ENCODE data around the gene MSMB. TPM values are rescaled to one million over a fixed set of nuclear protein-coding genes. Genes with fewer than 3 reads are reported as not detected.

Gene MSMB, protein sequence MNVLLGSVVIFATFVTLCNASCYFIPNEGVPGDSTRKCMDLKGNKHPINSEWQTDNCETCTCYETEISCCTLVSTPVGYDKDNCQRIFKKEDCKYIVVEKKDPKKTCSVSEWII
- total RNA-seq (2021; fragmentation: NEBNext Ultra II Directional; extraction: Animal tissue kit (Norgen Biotek cat#: 25700)), result not detected in 2 replicates
- polyA plus RNA-seq (2011; rRNA removed), result not detected in 2 replicates
- polyA plus RNA-seq (2011; cell fraction: cytosol; rRNA removed), result not detected
- polyA plus RNA-seq (2011; cell fraction: nucleus; rRNA removed), result not detected
- not detected in 4 replicates for polyA plus RNA-seq (2012, experiment 1 of 2)
- polyA plus RNA-seq (2012, experiment 2 of 2), result not detected
- not detected for polyA plus RNA-seq (2013, experiment 1 of 2)
- not detected for polyA plus RNA-seq (2013, experiment 2 of 2)
- polyA minus RNA-seq (2011; rRNA and poly(A)+ RNA removed), result not detected in 2 replicates
- polyA minus RNA-seq (2011; cell fraction: cytosol; rRNA and poly(A)+ RNA removed), result not detected
- not detected for polyA minus RNA-seq (2011; cell fraction: nucleus; rRNA and poly(A)+ RNA removed)
- long read RNA-seq, experiment 1, result 0 reads
- long read RNA-seq, experiment 2, result 0 reads

DNA sequence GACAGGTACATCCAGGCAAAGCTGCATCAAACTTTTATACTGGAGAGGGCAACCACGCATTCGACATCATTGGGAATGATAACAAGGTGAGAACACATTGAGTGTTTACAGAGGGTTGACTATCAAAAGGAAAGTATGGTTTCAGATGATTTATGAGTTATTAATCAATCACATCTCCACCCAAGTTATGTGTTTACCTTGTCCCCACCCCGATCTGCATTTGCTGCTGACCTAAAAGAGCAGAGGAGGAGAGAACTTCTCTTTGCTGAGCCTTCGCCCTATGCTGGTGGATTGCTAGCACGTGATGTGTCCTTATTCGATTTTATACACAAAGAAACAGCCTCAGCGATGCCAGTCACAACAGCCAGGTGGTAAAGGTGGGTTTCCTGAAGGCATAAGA is at the start of gene MSMB:
MSMB (minus strand) TSS at position 9 of the 400 bp plus-strand sequence. CDS start 32 bp downstream, outside the sequence.
- no peak within 1 kb of the TSS for H3K56ac ChIP-seq (replicated peaks; ENCODE audit: insufficient read length, low read depth, low read length)
- H2BK20ac ChIP-seq (ENCODE audit: low read length), result no peak within 1 kb of the TSS
- H2BK120ac ChIP-seq (replicated peaks; ENCODE audit: low read depth, low read length), result no peak within 1 kb of the TSS
- no peak within 1 kb of the TSS for H4K91ac ChIP-seq (replicated peaks; ENCODE audit: insufficient read length, low read length)
- H3K9ac ChIP-seq (replicated peaks in 1 of 4; ENCODE audit: extremely low read depth in 1 of 4, low read depth in 3 of 4, low read length in 3 of 4), result no peak within 1 kb of the TSS
- no peaks in the 10 kb centered on the region for H3K79me1 ChIP-seq (ENCODE audit: low read depth, low read length)
- H2BK5ac ChIP-seq (ENCODE audit: low read depth, low read length), result no peak within 1 kb of the TSS
- no peak within 1 kb of the TSS for H3K4me2 ChIP-seq (ENCODE audit: insufficient read depth in 1 of 2, low read depth in 2 of 2, low read length in 2 of 2)
- H3K4ac ChIP-seq (replicated peaks; ENCODE audit: insufficient read length, low read depth, low read length), result no peak within 1 kb of the TSS
- FAIRE-seq (no peak), DNase-seq (ENCODE audit: low read depth in 1 of 2, low spot score in 2 of 2) (no peak)
- no peaks in the 10 kb centered on the region for H3K9me3 ChIP-seq (ENCODE audit: insufficient read depth in 2 of 2, low read depth in 1 of 2, low read length in 1 of 2)
- H3K23ac ChIP-seq (ENCODE audit: insufficient read length), result no peak within 1 kb of the TSS
- no peak within 1 kb of the TSS for H3K4me3 ChIP-seq (ENCODE audit: extremely low read depth in 1 of 4, insufficient read depth in 2 of 4, low read depth in 3 of 4, low read length in 4 of 4)
- ChIA-PET CTCF (ENCODE audit: partially characterized antibody) (no interaction called here), POLR2A (ENCODE audit: partially characterized antibody) (no interaction called here)
- no peak within 1 kb of the TSS for H2AK5ac ChIP-seq (ENCODE audit: low read depth, low read length)
- no peak within 1 kb of the TSS for H2BK15ac ChIP-seq (ENCODE audit: low read length)
- H3K36me3 ChIP-seq (ENCODE audit: control insufficient read depth in 2 of 4, insufficient read depth in 4 of 4, low read length in 3 of 4), result no peaks in the 10 kb centered on the region
- no peak within 1 kb of the TSS for H4K8ac ChIP-seq (ENCODE audit: extremely low read depth, insufficient read depth, low read length)
- no peaks in the 10 kb centered on the region for H4K20me1 ChIP-seq (replicated peaks in 1 of 2; ENCODE audit: control insufficient read depth in 1 of 2, insufficient read depth in 2 of 2, low read length in 2 of 2)
- no peak within 1 kb of the TSS for H2BK12ac ChIP-seq (ENCODE audit: low read depth, low read length)
- H4K5ac ChIP-seq (ENCODE audit: insufficient read length, low read depth, low read length), result no peak within 1 kb of the TSS
- H3K27me3 ChIP-seq (replicated peaks in 1 of 4; ENCODE audit: control insufficient read depth in 3 of 4, extremely low read depth in 1 of 4, insufficient read depth in 3 of 4, low read length in 3 of 4), result no peaks in the 10 kb centered on the region
- no peak within 1 kb of the TSS for H3K27ac ChIP-seq (ENCODE audit: low read depth, low read length)
- 95% methylated on average over 7 of the region's 7 CpGs; no CpG with 5 or more reads in 1 of the 2 experiments for WGBS, 2 experiments (ENCODE audit: extremely low coverage in 1 of 2, insufficient coverage in 1 of 2, insufficient read length in 1 of 2, insufficient replicate concordance in 2 of 2, low coverage in 1 of 2, low lambda C conversion rate in 2 of 2, missing lambda C conversion rate in 1 of 2)
- peaks cover 0 to 3% (median 0%) of the 10 kb centered on the region in 4 experiments; a peak in 1 of 7 replicates for H3K4me1 ChIP-seq (replicated peaks in 1 of 4; ENCODE audit: control insufficient read depth in 3 of 4, insufficient read depth in 4 of 4, low read length in 3 of 4)
- no peaks in the 10 kb centered on the region for H3K79me2 ChIP-seq (ENCODE audit: control insufficient read depth in 1 of 2, insufficient read depth in 2 of 2, low read length in 2 of 2)
- no peaks in the 10 kb centered on the region; the same call in 1 of the 2 replicates for H3K23me2 ChIP-seq (ENCODE audit: low read depth, low read length)
- no peak within 1 kb of the TSS for H2AFZ ChIP-seq (ENCODE audit: low read length)
- no peak within 1 kb of the TSS for H3K14ac ChIP-seq (ENCODE audit: insufficient read length)
- H3K18ac ChIP-seq (ENCODE audit: extremely low read depth, low read length), result no peak within 1 kb of the TSS
- TF ChIP-seq EGR1 (IDR thresholded peaks at IDR 0.05; ENCODE audit: borderline replicate concordance, low read depth, low read length) (no peak), EP300 (IDR thresholded peaks at IDR 0.05; ENCODE audit: borderline replicate concordance in 1 of 2, low read depth in 2 of 2, low read length in 2 of 2) (no peak), MAX (IDR thresholded peaks at IDR 0.05) (no peak), TEAD4 (IDR thresholded peaks at IDR 0.05; ENCODE audit: low read depth, low read length) (no peak)

Data from H1 (cell line).